WTC11 (cell line): ENCODE measurements around the gene DNAI7. TPM values are rescaled to one million over a fixed set of nuclear protein-coding genes. Genes with fewer than 3 reads are reported as not detected.

ENCODE experiments used
- ATAC-seq: fragments of 200-7000 bp; cut with Tn5 transposase; 2 replicates; pipeline ENCODE4 v1.10.0; 2021; ENCODE audit warnings: mild to moderate bottlenecking, moderate library complexity
- CTCF ChIA-PET: fragments of 300-600 bp; sonication (Branson Sonifier 250); formaldehyde crosslinking; loops from one replicate; lab custom pipeline; 2021; ENCODE audit warnings: antibody characterized with exemption; lab: Charles Lee
- POLR2A ChIA-PET: fragments of 350-600 bp; sonication (Branson Sonifier 250); formaldehyde crosslinking; loops from one replicate; lab custom pipeline; 2021; ENCODE audit warnings: antibody characterized with exemption; lab: Charles Lee
- DNase-seq: peaks from one replicate; pipeline ENCODE4 v3.0.0; 2021; ENCODE audit warnings: low spot score
- H3K27ac Mint-ChIP-seq: 2 replicates; pipeline ENCODE4 v1.8.0; 2021; ENCODE audit warnings: mixed read lengths
- H3K27me3 Mint-ChIP-seq: 2 replicates; pipeline ENCODE4 v1.8.0; 2021; ENCODE audit warnings: low read depth, mild to moderate bottlenecking, moderate library complexity, mixed read lengths
- H3K36me3 Mint-ChIP-seq: 2 replicates; pipeline ENCODE4 v1.8.0; 2021; ENCODE audit warnings: mixed read lengths
- H3K4me1 Mint-ChIP-seq: 2 replicates; pipeline ENCODE4 v1.8.0; 2022; ENCODE audit warnings: mixed read lengths
- H3K4me3 Mint-ChIP-seq: 2 replicates; pipeline ENCODE4 v1.8.0; 2021; ENCODE audit warnings: mild to moderate bottlenecking, moderate library complexity, mixed read lengths
- H3K9me3 Mint-ChIP-seq: 2 replicates; pipeline ENCODE4 v1.8.0; 2021; ENCODE audit warnings: mixed read lengths
- ATF1 ChIP-seq: sonication (generic); formaldehyde crosslinking; IDR thresholded peaks from 2 replicates; pipeline ENCODE4 v1.8.1; 2023; ENCODE audit warnings: mild to moderate bottlenecking, moderate library complexity, missing genetic modification reagents
- E2F1 ChIP-seq: sonication (generic); formaldehyde crosslinking; IDR thresholded peaks from 2 replicates; pipeline ENCODE4 v1.8.0; 2022; ENCODE audit warnings: mild to moderate bottlenecking, missing genetic modification reagents
- ELF4 ChIP-seq: sonication (generic); formaldehyde crosslinking; IDR thresholded peaks from 2 replicates; pipeline ENCODE4 v1.8.1; 2022; ENCODE audit warnings: low read depth, mild to moderate bottlenecking, moderate library complexity, missing genetic modification reagents
- EMX1 ChIP-seq: fragments of 250-450 bp; sonication (Bioruptor Pico); IDR thresholded peaks from 2 replicates; pipeline ENCODE4 v1.8.0; 2021; ENCODE audit warnings: mild to moderate bottlenecking
- ESRRA ChIP-seq: sonication (generic); formaldehyde crosslinking; IDR thresholded peaks from 2 replicates; pipeline ENCODE4 v1.8.1; 2022; ENCODE audit warnings: mild to moderate bottlenecking, missing genetic modification reagents, borderline replicate concordance
- FOXP1 ChIP-seq: sonication (generic); formaldehyde crosslinking; IDR thresholded peaks from 2 replicates; pipeline ENCODE4 v1.8.0; 2022; ENCODE audit warnings: missing genetic modification reagents, mild to moderate bottlenecking, moderate library complexity, borderline replicate concordance
- GRHL2 ChIP-seq: fragments of 250-450 bp; sonication (Bioruptor Pico); IDR thresholded peaks from 2 replicates; pipeline ENCODE4 v1.8.0; 2022; ENCODE audit warnings: mild to moderate bottlenecking, moderate library complexity; ENCODE audit not compliant: insufficient replicate concordance, severe bottlenecking
- HMGXB4 ChIP-seq: sonication (generic); formaldehyde crosslinking; IDR thresholded peaks from 2 replicates; pipeline ENCODE4 v1.8.1; 2023; ENCODE audit warnings: mild to moderate bottlenecking, moderate library complexity, missing genetic modification reagents
- MLX ChIP-seq: sonication (generic); formaldehyde crosslinking; IDR thresholded peaks from 2 replicates; pipeline ENCODE4 v1.8.1; 2023; ENCODE audit warnings: mild to moderate bottlenecking, missing genetic modification reagents, moderate library complexity
- OVOL2 ChIP-seq: fragments of 250-450 bp; sonication (Bioruptor Pico); IDR thresholded peaks from 2 replicates; pipeline ENCODE4 v1.9.0; 2021; ENCODE audit warnings: mild to moderate bottlenecking, borderline replicate concordance
- USF2 ChIP-seq: sonication (generic); formaldehyde crosslinking; IDR thresholded peaks from 2 replicates; pipeline ENCODE4 v1.8.1; 2023; ENCODE audit warnings: mild to moderate bottlenecking, missing genetic modification reagents, moderate library complexity
- ZNF138 ChIP-seq: sonication (generic); formaldehyde crosslinking; conservative IDR thresholded peaks from 2 replicates; pipeline ENCODE4 v1.8.1; 2022; ENCODE audit warnings: mild to moderate bottlenecking, moderate library complexity, missing genetic modification reagents
- ZNF317 ChIP-seq: sonication (generic); formaldehyde crosslinking; IDR thresholded peaks from 2 replicates; pipeline ENCODE4 v1.8.1; 2023; ENCODE audit warnings: low read depth, mild to moderate bottlenecking, moderate library complexity, missing genetic modification reagents, borderline replicate concordance
- ZNF425 ChIP-seq: fragments of 250-450 bp; sonication (Bioruptor Pico); conservative IDR thresholded peaks from 2 replicates; pipeline ENCODE4 v1.9.0; 2021; ENCODE audit warnings: mild to moderate bottlenecking
- total RNA-seq: library from RNA; stranded (reverse); gene quantifications from 3 replicates; pipeline ENCODE4 v1.2.3, GENCODE V29; 2021
- TF ChIP-seq, protein P1 (sequence below): sonication (generic); formaldehyde crosslinking; IDR thresholded peaks from 2 replicates; pipeline ENCODE4 v1.8.1; 2022; ENCODE audit warnings: mild to moderate bottlenecking, moderate library complexity, missing genetic modification reagents
- TF ChIP-seq, protein P2 (sequence below): sonication (generic); formaldehyde crosslinking; IDR thresholded peaks from 2 replicates; pipeline ENCODE4 v1.8.1; 2023; ENCODE audit warnings: mild to moderate bottlenecking, missing genetic modification reagents
- TF ChIP-seq, protein P3 (sequence below): sonication (generic); formaldehyde crosslinking; IDR thresholded peaks from 2 replicates; pipeline ENCODE4 v1.8.0; 2022; ENCODE audit warnings: missing genetic modification reagents

DNAI7 gene
- total RNA-seq, 1 experiment from 2014 or later, result not detected

GRCh38 chr12:25100194-25101091 is 94.5 kb downstream of the DNAI7 start:
- Mint-ChIP-seq H3K4me1 (no peaks in the 10 kb centered on the region), H3K9me3 (no peaks in the 10 kb centered on the region), H3K27me3 (no peaks in the 10 kb centered on the region), H3K27ac (no peak overlapping the region), H3K36me3 (no peaks in the 10 kb centered on the region), H3K4me3 (no peak overlapping the region)
- ATAC-seq (no peak), DNase-seq (no peak)
- no peak for TF ChIP-seq ZNF138
- TF ChIP-seq USF2 (CRISPR knock-in tag), result no peak
- no peak for TF ChIP-seq ZNF317 (CRISPR knock-in tag)
- TF ChIP-seq, protein P1, sequence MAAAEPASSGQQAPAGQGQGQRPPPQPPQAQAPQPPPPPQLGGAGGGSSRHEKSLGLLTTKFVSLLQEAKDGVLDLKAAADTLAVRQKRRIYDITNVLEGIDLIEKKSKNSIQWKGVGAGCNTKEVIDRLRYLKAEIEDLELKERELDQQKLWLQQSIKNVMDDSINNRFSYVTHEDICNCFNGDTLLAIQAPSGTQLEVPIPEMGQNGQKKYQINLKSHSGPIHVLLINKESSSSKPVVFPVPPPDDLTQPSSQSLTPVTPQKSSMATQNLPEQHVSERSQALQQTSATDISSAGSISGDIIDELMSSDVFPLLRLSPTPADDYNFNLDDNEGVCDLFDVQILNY (CRISPR knock-in tag), result no peak
- TF ChIP-seq EMX1 (CRISPR knock-in tag), result no peak
- TF ChIP-seq E2F1, result no peak
- no peak for TF ChIP-seq ESRRA
- ChIA-PET CTCF (interaction anchor here (0.7 kb wide), 1 partner anchor 519 kb away, joined by 3 read pairs; no protein-coding TSS in a partner anchor), POLR2A (no interaction called here)

DNA sequence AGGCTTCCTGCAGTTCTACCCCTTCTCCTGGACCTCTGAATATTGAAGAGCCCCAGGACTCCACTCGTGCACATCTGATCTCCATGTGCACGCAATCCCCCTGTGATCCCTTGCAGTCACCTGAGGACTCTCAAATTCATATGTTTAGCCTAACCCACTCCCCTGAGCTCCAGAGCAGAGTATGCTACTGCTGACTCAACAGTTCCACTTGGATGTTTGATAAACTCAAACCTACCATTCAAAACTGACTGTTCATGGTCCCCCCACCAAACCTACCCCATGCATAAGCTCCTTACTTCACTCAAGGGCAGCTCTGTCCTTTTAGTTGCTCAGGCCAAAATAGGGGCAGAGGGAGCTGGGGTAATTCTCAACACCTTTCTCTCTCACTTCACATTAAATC is 96.0 kb downstream of the DNAI7 start:
- Mint-ChIP-seq H3K9me3 (peaks cover 5% of the 10 kb centered on the region), H3K4me1 (no peaks in the 10 kb centered on the region), H3K36me3 (peaks cover 2% of the 10 kb centered on the region; the same call in 1 of the 2 replicates), H3K27me3 (no peaks in the 10 kb centered on the region), H3K4me3 (no peak overlapping the region), H3K27ac (no peak overlapping the region)
- DNase-seq (no peak), ATAC-seq (no peak)
- ChIA-PET POLR2A (no interaction called here), CTCF (no interaction called here)
- no peak for TF ChIP-seq ZNF425 (CRISPR knock-in tag)
- no peak for TF ChIP-seq MLX
- TF ChIP-seq, protein P2, sequence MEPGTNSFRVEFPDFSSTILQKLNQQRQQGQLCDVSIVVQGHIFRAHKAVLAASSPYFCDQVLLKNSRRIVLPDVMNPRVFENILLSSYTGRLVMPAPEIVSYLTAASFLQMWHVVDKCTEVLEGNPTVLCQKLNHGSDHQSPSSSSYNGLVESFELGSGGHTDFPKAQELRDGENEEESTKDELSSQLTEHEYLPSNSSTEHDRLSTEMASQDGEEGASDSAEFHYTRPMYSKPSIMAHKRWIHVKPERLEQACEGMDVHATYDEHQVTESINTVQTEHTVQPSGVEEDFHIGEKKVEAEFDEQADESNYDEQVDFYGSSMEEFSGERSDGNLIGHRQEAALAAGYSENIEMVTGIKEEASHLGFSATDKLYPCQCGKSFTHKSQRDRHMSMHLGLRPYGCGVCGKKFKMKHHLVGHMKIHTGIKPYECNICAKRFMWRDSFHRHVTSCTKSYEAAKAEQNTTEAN, result no peak

DNA sequence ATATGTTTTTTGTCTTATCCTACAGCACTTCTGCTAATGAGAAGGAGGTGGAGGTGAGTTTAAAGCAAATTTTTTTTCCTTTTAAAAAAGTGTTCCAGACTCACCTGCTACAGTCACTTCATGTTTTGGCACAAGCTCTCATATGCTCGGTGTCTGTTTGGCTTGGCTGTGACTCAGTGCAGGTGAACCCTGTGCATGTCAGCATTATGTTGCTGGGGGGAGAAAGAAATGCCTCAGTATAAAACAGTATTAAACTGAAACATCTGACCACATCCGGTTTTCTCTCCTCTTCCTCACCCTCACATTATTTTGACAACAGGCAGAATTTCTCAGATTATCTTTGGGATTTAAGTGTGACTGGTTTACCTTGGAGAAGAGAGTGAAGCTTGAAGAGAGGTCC is 105.2 kb downstream of the DNAI7 start:
- no peak for ATAC-seq
- no peak for DNase-seq
- Mint-ChIP-seq H3K4me3 (no peak overlapping the region), H3K27ac (no peak overlapping the region), H3K36me3 (peaks cover 2% of the 10 kb centered on the region; the same call in 1 of the 2 replicates), H3K27me3 (no peaks in the 10 kb centered on the region), H3K9me3 (peaks cover 8% of the 10 kb centered on the region), H3K4me1 (no peaks in the 10 kb centered on the region; the same call in 1 of the 2 replicates)
- CTCF ChIA-PET, result no interaction called here
- POLR2A ChIA-PET, result no interaction called here
- TF ChIP-seq ATF1 (CRISPR knock-in tag) (no peak), GRHL2 (CRISPR knock-in tag) (no peak), HMGXB4 (no peak), OVOL2 (CRISPR knock-in tag) (no peak), ZNF138 (no peak), FOXP1 (no peak), ELF4 (CRISPR knock-in tag) (no peak)
- TF ChIP-seq, protein P3, sequence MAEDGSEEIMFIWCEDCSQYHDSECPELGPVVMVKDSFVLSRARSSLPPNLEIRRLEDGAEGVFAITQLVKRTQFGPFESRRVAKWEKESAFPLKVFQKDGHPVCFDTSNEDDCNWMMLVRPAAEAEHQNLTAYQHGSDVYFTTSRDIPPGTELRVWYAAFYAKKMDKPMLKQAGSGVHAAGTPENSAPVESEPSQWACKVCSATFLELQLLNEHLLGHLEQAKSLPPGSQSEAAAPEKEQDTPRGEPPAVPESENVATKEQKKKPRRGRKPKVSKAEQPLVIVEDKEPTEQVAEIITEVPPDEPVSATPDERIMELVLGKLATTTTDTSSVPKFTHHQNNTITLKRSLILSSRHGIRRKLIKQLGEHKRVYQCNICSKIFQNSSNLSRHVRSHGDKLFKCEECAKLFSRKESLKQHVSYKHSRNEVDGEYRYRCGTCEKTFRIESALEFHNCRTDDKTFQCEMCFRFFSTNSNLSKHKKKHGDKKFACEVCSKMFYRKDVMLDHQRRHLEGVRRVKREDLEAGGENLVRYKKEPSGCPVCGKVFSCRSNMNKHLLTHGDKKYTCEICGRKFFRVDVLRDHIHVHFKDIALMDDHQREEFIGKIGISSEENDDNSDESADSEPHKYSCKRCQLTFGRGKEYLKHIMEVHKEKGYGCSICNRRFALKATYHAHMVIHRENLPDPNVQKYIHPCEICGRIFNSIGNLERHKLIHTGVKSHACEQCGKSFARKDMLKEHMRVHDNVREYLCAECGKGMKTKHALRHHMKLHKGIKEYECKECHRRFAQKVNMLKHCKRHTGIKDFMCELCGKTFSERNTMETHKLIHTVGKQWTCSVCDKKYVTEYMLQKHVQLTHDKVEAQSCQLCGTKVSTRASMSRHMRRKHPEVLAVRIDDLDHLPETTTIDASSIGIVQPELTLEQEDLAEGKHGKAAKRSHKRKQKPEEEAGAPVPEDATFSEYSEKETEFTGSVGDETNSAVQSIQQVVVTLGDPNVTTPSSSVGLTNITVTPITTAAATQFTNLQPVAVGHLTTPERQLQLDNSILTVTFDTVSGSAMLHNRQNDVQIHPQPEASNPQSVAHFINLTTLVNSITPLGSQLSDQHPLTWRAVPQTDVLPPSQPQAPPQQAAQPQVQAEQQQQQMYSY (CRISPR knock-in tag), result no peak
